HG03354 (cell line): ENCODE measurements around the gene SZT2.

Source experiments
- ATAC-seq: cut with Tn5 transposase; IDR thresholded peaks from one replicate; pipeline ENCODE4 v1.9.1; 2021; ENCODE audit warnings: mild to moderate bottlenecking; ENCODE audit not compliant: unreplicated experiment, poor library complexity, severe bottlenecking

Gene SZT2

DNA sequence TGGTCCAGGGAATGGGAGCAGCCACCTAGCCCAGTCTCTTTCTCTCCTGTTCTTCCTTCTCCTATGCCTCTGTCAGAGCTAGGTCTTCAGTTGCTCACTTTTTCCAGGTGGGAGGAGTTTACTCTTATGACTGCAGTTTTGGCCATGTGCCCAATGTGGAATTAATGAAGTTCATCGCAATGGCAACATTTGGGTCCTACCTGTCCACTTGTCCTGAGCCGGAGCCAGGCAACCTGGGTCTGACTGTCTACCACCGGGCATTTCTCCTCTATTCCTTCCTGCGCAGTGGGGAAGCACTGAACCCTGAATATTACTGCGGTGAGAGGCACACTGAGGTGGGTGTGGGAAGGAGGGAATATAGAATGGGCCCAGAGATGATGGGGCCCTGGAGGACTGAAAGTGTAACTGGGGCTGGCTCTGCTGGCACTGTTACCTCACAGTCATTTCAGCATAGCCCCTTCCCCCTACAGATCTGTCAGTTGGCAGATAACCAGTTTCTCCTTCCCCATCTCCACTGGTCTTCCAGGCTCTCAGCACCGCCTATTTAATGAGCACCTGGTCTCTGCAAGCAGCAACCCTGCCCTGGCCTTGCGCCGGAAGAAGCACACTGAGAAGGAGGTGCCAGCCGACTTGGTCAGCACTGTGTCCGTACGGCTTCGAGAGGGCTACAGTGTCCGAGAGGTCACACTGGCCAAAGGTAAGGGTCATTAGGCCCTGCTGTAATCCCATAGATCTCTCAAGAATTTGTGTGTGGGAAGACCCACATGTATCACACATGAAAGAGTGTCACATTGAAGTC, 30.1 kb downstream of the SZT2 start:
- no peak for ATAC-seq

DNA sequence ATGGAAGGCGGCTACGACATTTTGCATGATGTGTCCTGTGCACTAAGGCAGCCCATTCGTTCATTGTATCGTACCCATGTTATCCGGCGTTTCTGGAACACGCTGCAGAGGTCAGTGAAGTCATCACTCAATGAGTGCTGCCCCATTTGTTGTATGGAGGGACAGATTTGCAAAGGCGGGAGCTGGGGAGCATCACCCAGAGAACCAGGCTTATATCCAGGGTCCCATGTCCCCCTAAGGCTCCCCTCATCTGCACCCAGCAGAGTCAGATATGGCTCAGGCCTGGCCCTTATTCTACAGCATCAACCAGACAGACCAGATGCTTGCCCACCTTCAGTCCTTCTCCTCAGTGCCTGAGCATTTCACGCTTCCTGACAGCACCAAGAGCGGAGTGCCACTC, 31.2 kb downstream of the SZT2 start:
- ATAC-seq = no peak

DNA sequence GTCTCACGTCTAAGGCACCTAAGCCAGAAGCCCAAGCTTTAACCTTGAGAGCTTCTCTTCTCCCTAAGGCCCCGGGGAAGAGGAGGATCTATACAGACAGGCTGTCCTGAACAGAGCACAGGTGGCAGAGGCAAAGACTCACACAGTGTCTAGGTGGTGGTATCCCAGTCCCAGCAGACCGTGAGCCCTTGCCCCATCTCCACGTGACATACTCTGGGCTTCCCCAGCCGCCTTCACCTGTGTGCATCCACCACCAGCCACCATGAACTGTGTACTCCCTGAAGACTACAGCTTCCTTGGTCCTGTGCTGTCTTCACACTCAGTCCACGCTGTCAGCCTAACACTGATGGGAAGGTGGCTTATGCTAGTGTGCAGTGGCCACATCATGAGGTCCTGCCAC, 31.7 kb downstream of the SZT2 start:
- ATAC-seq = no peak

DNA sequence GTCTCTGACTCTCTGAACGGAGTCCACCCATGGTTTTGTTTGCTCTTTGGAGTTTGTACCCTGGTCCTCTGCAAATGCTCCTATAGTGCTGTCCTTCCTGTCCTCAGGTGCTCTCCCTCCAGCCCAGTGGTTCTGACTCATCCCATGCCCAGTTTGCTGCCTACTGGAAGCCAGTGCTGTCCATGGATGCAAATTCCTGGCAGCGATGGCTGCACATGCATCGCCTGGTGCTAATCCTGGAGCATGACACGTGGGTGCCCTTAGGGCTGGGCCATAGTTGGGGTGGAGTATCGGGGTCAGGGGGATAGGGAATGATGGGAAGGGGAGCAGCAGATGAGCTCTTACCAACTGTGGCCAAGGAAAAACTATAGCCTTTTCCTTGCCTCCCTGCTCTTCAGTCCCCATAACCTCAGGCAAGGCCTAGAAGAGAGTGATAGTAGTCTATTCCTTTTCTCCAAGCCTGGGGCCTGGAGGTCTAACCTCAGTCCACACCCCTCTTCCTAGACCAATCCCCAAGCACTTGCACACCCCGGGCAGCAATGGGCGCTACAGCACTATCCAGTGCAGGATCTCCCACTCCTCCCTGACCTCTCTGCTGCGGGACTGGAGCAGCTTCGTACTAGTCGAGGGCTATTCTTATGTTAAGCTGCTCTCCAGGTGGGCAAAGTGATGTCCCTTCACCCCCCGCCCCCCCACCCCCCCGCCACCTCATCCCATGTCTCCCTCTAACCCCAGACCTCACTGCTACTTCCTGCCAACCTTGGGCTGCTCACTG, 32.5 kb downstream of the SZT2 start:
- no peak for ATAC-seq

DNA sequence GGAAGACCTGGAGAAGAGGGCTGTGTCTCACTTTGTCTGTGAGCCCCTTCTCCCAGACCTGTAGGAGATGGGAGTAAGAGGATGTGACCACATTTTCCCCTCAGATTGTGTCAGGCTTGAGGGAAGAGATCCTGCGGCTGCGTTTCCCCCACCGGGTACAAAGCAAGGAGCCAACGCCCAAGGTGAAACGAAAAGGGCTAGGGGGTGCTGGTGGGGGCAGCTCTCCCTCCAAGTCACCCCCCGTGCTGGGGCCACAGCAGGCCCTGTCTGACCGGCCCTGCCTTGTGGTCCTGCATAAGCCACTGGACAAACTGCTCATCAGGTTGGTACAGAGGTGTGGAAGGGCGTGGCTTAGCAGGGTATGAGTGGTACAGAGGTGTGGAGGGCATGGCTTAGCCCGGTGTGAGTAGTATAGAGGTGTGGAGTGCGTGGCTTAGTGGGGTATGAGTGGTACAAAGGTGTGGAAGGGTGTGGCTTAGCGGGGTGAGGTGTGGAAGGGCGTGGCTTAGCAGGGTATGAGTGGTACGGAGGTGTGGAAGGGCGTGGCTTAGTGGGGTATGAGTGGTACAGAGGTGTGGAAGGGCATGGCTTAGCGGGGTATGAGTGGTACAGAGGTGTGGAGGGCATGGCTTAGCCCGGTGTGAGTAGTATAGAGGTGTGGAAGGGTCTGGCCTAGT, 33.4 kb downstream of the SZT2 start:
- no peak for ATAC-seq

DNA sequence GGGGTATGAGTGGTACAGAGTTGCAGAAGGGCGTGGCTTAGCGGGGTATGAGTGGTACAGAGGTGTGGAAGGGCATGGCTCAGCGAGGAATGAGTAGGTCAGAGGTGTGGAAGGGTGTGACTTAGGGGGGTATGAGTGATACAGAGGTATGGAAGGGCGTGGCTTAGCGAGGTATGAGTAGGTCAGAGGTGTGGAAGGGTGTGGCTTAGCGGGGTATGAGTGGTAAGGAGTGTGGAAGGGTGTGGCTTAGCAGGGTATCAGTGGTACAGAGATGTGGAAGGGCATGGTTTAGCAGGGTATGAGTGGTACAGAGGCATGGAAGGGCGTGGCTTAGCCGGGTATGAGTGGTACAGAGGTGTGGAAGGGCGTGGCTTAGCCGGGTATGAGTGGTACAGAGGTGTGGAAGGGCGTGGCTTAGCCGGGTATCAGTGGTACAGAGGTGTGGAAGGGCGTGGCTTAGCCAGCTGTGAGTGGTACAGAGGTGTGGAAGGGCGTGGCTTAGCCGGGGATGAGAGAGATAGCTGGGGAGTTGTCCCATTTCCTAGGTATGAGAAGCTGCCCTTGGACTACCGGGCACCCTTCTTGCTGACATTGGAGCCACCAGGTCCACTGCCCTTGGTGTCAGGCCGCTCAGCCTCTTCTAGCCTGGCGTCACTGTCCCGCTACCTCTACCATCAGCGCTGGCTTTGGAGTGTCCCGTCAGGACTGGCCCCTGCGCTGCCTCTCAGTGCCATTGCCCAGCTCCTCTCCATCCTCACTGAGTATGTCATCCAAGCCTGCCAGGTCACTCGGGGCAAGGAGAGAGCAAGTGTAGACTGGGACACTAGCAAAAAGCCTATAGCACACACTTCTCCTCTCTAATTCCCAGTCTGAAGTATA, 34.2 kb downstream of the SZT2 start:
- ATAC-seq = no peak

DNA sequence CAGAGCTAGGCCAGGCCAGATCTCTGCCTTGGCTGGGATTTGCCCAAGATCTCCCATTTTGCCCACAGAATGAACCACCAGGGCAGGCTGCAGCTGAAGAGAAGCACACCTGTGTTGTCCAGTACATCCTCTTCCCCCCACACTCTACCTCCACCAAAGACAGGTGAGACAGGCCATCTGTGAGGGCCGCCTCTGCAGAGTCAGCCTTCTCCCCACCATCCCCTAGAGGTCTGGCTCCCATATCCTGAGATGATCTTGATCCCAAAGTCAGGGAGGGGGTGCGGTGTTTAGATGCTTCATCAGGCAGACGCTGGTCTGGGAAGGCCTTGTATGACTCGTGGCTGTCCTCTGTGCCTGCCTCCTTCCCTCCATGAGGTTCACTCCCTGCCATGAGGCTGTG, 35.3 kb downstream of the SZT2 start:
- no peak for ATAC-seq

DNA sequence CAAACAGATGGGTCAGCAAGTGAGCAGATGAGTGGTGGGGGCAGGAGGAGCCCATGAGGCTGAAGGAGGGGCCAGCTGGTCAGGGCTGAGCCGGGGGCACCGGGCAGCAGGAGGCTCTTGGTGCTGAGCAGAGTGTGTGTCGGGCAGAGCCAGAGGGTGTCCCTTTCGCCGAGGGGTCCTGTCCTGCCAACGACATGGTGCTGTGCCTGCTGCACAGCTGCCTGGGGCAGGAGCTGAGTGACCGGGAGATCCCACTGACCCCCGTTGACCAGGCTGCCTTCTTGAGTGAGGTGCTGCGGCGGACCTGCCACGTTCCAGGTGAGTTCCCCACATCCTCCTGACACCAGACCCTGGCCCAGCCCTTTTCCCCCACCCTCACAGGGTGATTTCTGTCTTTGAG, 36.5 kb downstream of the SZT2 start:
- ATAC-seq = no peak

DNA sequence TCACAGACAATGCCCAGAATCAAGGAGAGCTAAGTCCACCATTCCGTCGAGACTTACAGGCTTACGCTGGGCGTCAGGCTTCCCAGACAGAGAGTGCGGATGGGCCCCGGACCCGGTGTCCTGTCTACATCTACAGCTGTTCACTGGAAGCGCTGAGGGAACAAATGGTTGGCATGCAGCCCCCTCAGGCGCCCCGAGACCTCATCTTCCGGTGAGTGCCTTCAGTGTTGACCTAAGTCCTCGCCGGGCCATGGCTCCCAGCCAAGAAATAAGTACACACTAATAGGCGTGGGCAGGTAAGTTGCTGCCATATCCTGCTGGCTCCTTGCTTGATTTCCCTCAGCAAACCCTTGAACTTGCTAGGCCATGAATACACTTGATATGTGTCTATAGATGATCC, 37.8 kb downstream of the SZT2 start:
- ATAC-seq = no peak

DNA sequence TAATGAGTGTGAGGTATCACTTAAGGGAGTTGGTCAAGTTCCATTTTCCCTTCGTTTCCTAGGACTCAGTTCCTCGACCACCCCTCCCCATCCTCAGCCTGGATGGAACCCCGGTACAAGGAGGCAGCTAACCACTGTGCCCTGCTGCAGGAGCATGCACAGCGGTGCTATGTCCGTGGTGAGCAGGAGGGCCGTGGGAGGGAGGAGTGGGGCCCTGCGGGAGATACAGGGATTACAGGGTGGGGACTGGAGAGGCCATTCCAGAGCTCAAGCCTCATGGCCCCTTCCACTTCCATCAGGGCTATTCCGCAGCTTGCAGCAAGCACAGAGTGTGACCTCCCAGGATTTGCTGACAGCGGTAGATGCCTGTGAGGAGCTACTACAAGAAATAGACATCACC, 38.2 kb downstream of the SZT2 start:
- no peak for ATAC-seq

DNA sequence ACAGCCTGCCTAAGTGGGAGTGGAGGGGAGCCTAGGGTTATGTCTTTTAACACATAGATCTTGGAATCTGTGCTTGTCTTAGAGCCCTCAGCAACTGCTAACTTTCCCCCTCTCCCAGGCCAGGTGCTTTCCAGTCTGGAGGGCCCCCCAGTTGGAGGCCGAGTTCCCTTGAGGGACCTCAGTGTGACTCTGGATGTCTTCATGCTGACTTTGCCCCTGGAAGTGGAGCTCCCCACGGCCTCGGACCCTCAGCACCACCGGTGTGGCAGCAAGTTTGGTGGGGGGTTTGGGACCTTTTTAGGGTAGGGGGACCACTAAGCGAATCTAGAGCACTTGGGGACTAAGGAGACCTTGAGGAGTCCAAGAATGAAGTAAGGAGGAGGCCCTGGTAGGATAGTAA, 41.1 kb downstream of the SZT2 start:
- ATAC-seq = no peak

DNA sequence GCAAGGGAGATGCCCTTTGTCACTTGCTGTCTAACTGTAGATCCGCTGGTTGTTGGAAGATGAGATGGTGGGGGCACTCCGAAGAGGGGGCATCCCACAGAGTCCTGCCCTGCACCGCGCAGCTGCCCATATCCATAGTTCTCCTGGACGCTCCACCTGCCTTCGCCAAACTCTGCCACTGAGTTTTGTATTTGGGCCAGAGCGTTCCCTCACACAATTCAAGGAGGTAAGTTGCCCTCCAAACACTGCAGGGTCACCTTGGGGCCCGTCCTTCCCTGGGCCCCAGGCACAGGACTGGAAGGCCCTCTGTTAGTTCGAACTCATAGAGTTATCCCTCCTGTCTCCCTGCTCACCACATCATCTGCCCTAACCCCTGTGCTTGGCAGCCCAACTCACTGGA, 42.0 kb downstream of the SZT2 start:
- no peak for ATAC-seq

DNA sequence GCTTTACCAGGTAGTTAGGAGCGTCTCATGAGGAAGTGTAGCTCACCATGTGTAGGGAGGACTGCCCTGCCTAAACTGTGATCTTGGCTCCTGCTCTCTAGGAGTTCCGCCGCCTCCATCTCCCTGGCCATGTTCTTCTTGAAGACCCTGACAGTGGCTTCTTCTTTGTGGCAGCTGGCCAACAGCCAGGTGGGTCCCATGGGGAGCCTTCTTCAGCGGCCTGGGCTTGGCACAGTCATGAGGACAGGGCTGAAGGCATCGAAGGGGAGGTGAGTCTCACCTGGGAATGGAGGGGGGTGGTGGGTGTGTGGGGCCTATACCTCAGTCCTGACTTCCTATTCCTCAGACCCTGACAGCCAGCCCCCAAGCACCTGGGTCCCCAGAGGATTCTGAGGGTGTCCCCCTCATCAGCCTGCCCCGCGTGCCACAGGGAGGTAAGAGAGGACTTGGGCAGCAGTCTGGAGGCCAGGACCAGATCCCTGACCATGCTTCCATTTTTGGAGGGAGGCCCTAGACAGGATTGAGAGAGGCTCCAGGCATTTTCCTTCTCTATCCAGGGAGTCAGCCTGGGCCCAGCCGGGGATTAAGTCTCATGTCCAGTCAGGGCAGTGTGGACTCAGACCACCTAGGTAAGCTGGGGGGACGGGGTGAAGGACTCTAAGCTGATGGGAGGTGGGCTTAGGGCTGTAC, 42.6 kb downstream of the SZT2 start:
- no peak for ATAC-seq

DNA sequence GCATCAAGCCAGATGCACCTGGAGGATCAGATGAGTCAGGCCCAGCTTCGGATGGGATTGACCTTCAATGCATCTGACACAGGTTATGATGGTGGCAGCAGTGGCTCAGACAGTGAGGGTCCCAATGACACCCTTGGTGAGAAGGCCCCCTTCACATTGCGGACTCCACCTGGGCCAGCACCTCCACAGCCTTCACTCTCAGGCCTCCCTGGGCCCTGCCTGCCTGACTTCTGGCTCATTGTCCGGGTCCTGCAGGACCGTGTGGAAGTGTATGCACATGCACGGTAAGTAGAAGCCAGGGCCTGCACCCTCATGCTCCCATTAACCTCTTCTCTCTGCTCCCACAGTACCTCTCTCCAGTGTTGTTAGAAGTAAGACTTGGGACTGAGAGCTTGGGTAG, 43.2 kb downstream of the SZT2 start:
- ATAC-seq = no peak

DNA sequence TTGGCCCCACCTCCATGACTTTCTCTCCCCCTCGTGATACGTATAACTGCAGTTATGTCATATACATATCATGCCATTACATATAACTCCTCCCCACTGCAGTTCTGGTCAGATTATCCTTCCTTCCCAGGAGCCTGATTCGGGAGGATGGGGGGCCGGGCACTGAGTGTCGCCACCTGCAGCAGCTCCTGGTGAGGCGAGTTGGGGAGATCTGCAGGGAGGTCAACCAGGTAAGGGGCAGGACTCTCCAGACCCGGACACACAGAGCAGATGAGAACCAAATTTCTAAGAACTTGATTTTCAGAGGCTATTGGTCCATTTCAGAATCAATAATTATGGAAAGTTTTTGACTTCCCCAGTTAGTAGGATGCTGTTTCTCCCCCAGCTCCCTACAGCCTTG, 44.6 kb downstream of the SZT2 start:
- ATAC-seq = no peak

DNA sequence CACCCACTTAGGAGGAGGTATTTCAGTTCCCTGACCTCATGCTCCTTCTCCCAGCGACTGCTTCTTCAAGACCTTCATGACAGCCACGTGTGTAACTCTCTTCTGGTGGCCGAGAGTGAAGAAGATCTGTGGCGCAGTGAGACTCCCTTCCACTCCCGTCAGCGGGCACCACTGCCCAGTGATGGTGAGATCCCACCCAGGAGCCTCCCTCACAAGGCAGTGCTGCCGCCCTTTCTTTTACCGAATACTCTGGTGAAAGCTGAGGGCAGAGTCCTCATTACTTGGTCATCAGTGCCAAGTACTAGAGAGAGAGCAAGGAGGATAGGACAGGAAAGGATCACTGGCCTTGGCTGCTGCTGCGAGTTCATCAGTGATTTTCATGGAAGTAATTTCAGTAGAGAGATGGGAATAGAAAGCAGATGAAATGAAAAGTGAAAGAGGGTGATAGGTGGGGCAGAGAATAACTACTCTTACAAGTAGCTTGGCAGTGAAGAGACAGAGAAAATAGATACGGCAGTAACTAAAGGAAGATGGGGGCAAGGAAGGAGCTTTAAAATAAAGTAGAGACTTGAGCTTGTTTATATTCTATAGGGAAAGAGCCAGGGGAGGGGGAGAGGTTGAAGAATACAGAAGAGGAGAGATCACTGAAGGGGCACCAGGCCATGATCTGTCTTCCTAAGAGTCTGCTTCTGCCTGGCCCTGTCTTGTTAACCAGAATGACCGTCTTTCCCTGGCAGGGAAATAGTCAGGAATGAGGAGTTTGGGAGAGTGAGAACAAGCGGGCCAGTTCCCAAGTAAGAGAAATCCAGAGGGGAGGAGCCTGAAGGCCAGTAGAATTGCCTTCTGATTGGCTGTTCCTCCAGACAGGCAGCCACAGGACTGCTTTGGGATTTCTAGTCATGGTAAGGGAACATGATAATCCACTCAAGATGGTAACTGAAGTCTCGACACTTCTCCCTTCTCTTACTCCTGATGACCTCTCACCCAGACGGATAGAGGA, 45.7 kb downstream of the SZT2 start:
- no peak for ATAC-seq

DNA sequence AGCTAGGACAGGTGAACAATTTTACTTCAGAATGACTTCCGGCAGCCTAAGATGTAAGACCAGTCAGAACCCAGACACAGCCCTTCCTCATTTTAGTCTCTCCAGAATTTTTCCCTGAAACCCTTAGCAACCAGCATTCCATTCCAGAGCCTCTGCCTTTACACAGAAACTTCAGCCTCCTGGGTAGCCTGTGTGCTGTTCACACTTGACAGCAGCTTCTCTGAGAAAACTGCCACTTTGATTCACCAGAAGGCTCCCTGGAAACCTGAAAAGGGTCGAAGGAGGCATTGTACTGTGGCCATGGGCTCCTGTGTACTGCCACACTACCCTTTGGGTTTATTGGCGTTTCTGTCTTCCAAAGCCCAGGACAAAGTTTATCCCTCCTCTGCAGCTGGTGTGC, 46.7 kb downstream of the SZT2 start:
- ATAC-seq = no peak
